Effector CD4-positive, alpha-beta T cell (primary cell): ENCODE results near the gene METTL16.
A peak's percentile ranks its signal among the peaks of the same experiment; 100 is the strongest.

Experiments used
- DNase-seq: peaks from one replicate; pipeline ENCODE4 v3.0.0-alpha.2; 2020

Gene METTL16

GRCh38 chr17:2394775-2395201 is 116.9 kb downstream of the METTL16 start:
- DNase-seq = no peak

GRCh38 chr17:2393954-2394749 is 117.5 kb downstream of the METTL16 start:
- DNase-seq = no peak

GRCh38 chr17:2393174-2393953 is 118.3 kb downstream of the METTL16 start:
- peak; percentile 91 for DNase-seq

- peak; percentile 96 for DNase-seq
Measured at GRCh38 chr17:2392252-2393173, 119.2 kb downstream of the METTL16 start.

GRCh38 chr17:2391597-2392251 is 120.0 kb downstream of the METTL16 start:
- no peak for DNase-seq

- DNase-seq = no peak
Measured at GRCh38 chr17:2390199-2390836, 121.4 kb downstream of the METTL16 start.

- DNase-seq = no peak
Measured at GRCh38 chr17:2388683-2389055, 123.0 kb downstream of the METTL16 start.

GRCh38 chr17:2388020-2388682 is 123.5 kb downstream of the METTL16 start:
- DNase-seq = no peak

- DNase-seq = no peak
Measured at GRCh38 chr17:2387086-2388019, 124.3 kb downstream of the METTL16 start.

- DNase-seq = no peak
Measured at GRCh38 chr17:2386400-2387085, 125.1 kb downstream of the METTL16 start.

- no peak for DNase-seq
Measured at GRCh38 chr17:2385240-2386210, 126.2 kb downstream of the METTL16 start.

GRCh38 chr17:2384439-2385127 is 127.1 kb downstream of the METTL16 start:
- no peak for DNase-seq

- no peak for DNase-seq
Measured at GRCh38 chr17:2383628-2384167, 128.0 kb downstream of the METTL16 start.

GRCh38 chr17:2380950-2381649 is 130.6 kb downstream of the METTL16 start:
- no peak for DNase-seq

- DNase-seq = no peak
Measured at GRCh38 chr17:2380226-2380922, 131.3 kb downstream of the METTL16 start.
